ENCODE results near the gene KAZN.

GRCh38 chr1:14954210-14954609 is 355.7 kb downstream of the KAZN start:
- TF ChIP-seq CTCF (optimal IDR thresholded peaks at IDR 0.05 in 1 of 3, IDR thresholded peaks at IDR 0.05 in 1 of 3, conservative IDR thresholded peaks at IDR 0.05 in 1 of 3; ENCODE audit: extremely low read depth in 1 of 3, insufficient read depth in 2 of 3, low read length in 3 of 3) (no peak), EZH2 (IDR thresholded peaks at IDR 0.05; ENCODE audit: low read length) (no peak)
